Mesendoderm (in vitro differentiated cells): ENCODE measurements around the gene FKBP2.

ENCODE experiments used
- DNase-seq: peaks from one replicate; pipeline ENCODE4 v3.0.0; 2013
- H2AK5ac ChIP-seq: 2 replicates; pipeline ENCODE4 v1.6.1; 2013; ENCODE audit warnings: low read length, inconsistent platforms
- H2BK120ac ChIP-seq: 2 replicates; pipeline ENCODE4 v1.6.1; 2013; ENCODE audit warnings: low read depth, mild to moderate bottlenecking, low read length, moderate library complexity, mixed read lengths
- H2BK15ac ChIP-seq: replicated peaks from 2 replicates; pipeline ENCODE4 v1.6.1; 2013; ENCODE audit warnings: low read depth, mild to moderate bottlenecking, moderate library complexity
- H2BK5ac ChIP-seq: 2 replicates; pipeline ENCODE4 v1.6.1; 2013; ENCODE audit warnings: low read length, inconsistent platforms
- H3K18ac ChIP-seq: 2 replicates; pipeline ENCODE4 v1.6.1; 2013; ENCODE audit warnings: mild to moderate bottlenecking, low read length, mixed read lengths
- H3K23ac ChIP-seq: one replicate; pipeline ENCODE4 v1.6.1; 2013; ENCODE audit warnings: low read length
- H3K27ac ChIP-seq: 2 replicates; pipeline ENCODE4 v1.5.1; 2013; ENCODE audit warnings: low read depth, mild to moderate bottlenecking, inconsistent platforms, low read length, moderate library complexity
- H3K27me3 ChIP-seq: 2 replicates; pipeline ENCODE4 v1.6.1; 2013; ENCODE audit warnings: low read length, control low read depth, mild to moderate bottlenecking, inconsistent platforms; ENCODE audit not compliant: insufficient read depth, poor library complexity
- H3K36me3 ChIP-seq: 2 replicates; pipeline ENCODE4 v1.6.1; 2013; ENCODE audit warnings: low read length, inconsistent platforms; ENCODE audit not compliant: control insufficient read depth, insufficient read depth
- H3K4ac ChIP-seq: one replicate; pipeline ENCODE4 v1.6.1; 2013; ENCODE audit warnings: low read depth, mild to moderate bottlenecking, low read length, moderate library complexity
- H3K4me1 ChIP-seq: 2 replicates; pipeline ENCODE4 v1.6.1; 2013; ENCODE audit warnings: low read depth, low read length, inconsistent platforms; ENCODE audit not compliant: control insufficient read depth
- H3K4me2 ChIP-seq: 2 replicates; pipeline ENCODE4 v1.6.1; 2013; ENCODE audit warnings: low read length
- H3K4me3 ChIP-seq: 2 replicates; pipeline ENCODE4 v1.5.1; 2013; ENCODE audit warnings: mild to moderate bottlenecking, low read length
- H3K56ac ChIP-seq: one replicate; pipeline ENCODE4 v1.6.1; 2013; ENCODE audit warnings: low read length
- H3K79me1 ChIP-seq: 2 replicates; pipeline ENCODE4 v1.6.1; 2013; ENCODE audit warnings: low read length, inconsistent platforms
- H3K79me2 ChIP-seq: 2 replicates; pipeline ENCODE4 v1.6.1; 2013; ENCODE audit warnings: mild to moderate bottlenecking, low read length; ENCODE audit not compliant: control insufficient read depth, insufficient read depth
- H3K9ac ChIP-seq: 2 replicates; pipeline ENCODE4 v1.6.1; 2013; ENCODE audit warnings: low read length, inconsistent platforms
- H4K5ac ChIP-seq: one replicate; pipeline ENCODE4 v1.6.1; 2013; ENCODE audit warnings: low read length
- H4K8ac ChIP-seq: one replicate; pipeline ENCODE4 v1.6.1; 2013; ENCODE audit warnings: low read depth, mild to moderate bottlenecking, control low read depth, low read length, moderate library complexity
- WGBS: extraction: QIAGEN DNeasy Blood & Tissue Kit; methylation state at CpG from one replicate; pipeline ENCODE4 v1.1.7; 2013; ENCODE audit warnings: low lambda C conversion rate, missing lambda C conversion rate; ENCODE audit not compliant: insufficient coverage; ENCODE audit errors: extremely low coverage; 5-methylcytosine and 5-hydroxymethylcytosine counted together

The FKBP2 gene

DNA sequence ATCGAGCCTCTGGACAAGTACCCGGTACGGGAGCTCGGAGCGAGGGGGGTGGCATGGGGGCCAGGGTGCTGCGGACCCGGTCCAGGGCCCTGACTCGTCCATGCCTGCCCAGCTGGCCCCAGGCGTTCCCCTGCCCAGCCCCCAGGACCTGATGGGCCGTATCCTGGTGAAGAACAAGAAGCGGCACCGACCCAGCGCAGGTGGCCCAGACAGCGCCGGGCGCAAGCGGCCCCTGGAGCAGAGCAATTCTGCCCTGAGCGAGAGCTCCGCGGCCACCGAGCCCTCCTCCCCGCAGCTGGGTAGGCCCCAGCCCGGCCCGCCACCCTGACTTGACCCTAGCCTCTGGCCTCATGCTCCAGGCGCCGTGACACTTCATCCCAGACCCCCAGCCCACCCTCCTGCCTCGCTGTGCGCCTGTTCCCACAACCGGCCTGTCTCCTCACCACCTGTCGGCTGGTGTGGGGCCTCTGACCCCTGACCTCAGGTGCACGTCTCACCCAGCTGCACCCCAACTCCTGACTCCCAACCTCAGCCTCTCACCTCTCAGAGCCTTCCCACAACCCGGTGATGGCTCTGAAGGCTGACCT is 18.1 kb downstream of the FKBP2 start:
- H3K36me3 ChIP-seq = peaks cover 17% of the 10 kb centered on the region
- H4K8ac ChIP-seq = no peak overlapping the region
- H3K56ac ChIP-seq = no peak overlapping the region
- no peak overlapping the region for H3K23ac ChIP-seq
- H3K9ac ChIP-seq = no peak overlapping the region
- no peak overlapping the region for H3K4me3 ChIP-seq
- H3K4me2 ChIP-seq = no peak overlapping the region
- no peaks in the 10 kb centered on the region for H3K27me3 ChIP-seq
- H2BK5ac ChIP-seq = no peak overlapping the region
- no peak overlapping the region for H4K5ac ChIP-seq
- no peaks in the 10 kb centered on the region for H3K4me1 ChIP-seq
- no peak overlapping the region for H3K27ac ChIP-seq
- WGBS = no CpG with 5 or more reads among the region's 32 CpGs
- H2BK120ac ChIP-seq = no peak overlapping the region
- no peak overlapping the region for H2AK5ac ChIP-seq
- no peak overlapping the region for H3K18ac ChIP-seq
- no peak overlapping the region for H2BK15ac ChIP-seq
- peaks cover 3% of the 10 kb centered on the region for H3K79me1 ChIP-seq
- DNase-seq = no peak
- H3K79me2 ChIP-seq = no peaks in the 10 kb centered on the region
- H3K4ac ChIP-seq = no peak overlapping the region

DNA sequence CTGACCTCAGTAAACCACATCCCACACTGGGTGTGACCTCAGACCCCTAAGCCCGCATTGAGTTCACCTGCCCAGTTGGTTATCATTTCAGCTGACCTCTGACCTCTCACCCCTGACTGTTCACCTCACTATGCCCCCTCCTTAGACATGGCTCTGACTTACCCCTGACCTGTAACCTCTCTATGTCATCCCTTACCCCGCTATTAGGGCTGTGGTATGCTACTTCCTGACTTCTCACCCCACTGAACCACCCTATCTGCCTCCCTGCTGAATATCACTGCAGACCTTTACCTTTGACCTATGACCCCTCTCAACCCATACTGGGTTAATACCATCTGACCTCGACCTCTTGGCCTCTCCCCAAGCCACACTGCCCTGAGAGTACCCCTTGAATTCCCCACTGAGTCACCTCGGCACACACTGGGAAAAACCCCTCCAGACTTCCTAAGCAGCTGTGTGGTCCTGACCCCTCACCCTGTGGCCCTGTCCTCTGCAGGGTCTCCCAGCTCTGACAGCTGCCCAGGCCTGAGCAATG is 18.7 kb downstream of the FKBP2 start:
- Histone ChIP-seq H2BK120ac (no peak overlapping the region), H4K8ac (no peak overlapping the region), H3K4me3 (no peak overlapping the region), H3K36me3 (peaks cover 20% of the 10 kb centered on the region), H3K23ac (no peak overlapping the region), H2BK5ac (no peak overlapping the region), H3K79me2 (no peaks in the 10 kb centered on the region), H3K9ac (no peak overlapping the region), H3K27me3 (no peaks in the 10 kb centered on the region), H3K56ac (no peak overlapping the region), H3K27ac (no peak overlapping the region), H3K4ac (no peak overlapping the region), H2BK15ac (no peak overlapping the region), H2AK5ac (no peak overlapping the region), H4K5ac (no peak overlapping the region), H3K18ac (no peak overlapping the region), H3K4me2 (no peak overlapping the region), H3K79me1 (no peaks in the 10 kb centered on the region), H3K4me1 (no peaks in the 10 kb centered on the region)
- WGBS = no CpG with 5 or more reads among the region's 4 CpGs
- DNase-seq = no peak

DNA sequence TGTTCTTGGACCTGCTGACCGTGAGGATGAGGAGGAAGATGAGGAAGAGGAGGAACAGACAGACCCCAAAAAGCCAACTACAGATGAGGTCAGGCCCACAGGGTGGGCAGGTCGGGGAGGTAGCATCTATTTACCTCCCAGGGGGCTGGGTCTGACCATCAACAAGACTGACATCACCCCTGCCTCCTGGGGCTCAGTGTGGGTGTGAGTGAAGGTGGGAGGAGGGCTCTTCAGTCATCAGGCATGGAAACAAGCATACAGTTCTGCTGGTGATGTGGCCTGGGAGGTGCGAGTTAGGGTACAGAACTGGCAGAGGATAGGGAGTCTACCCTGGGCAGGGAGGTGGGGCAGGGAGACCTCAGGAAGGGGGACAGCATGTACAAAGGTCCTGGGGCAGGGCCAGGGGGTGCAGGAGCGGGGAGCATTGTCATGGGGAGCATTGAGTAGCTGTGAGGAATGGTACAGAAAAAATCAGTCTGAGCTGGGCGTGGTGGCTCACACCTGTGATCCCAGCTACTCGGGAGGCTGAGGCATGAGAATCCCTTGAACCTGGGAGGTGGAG is 19.3 kb downstream of the FKBP2 start:
- Histone ChIP-seq H3K56ac (no peak overlapping the region), H3K4me2 (no peak overlapping the region), H3K79me2 (no peaks in the 10 kb centered on the region), H2BK5ac (no peak overlapping the region), H3K18ac (no peak overlapping the region), H2BK15ac (no peak overlapping the region), H3K27me3 (no peaks in the 10 kb centered on the region), H3K23ac (no peak overlapping the region), H3K9ac (no peak overlapping the region), H4K8ac (no peak overlapping the region), H3K4me3 (no peak overlapping the region), H3K4ac (no peak overlapping the region), H4K5ac (no peak overlapping the region), H3K4me1 (no peaks in the 10 kb centered on the region), H3K27ac (no peak overlapping the region), H2AK5ac (no peak overlapping the region), H2BK120ac (no peak overlapping the region), H3K36me3 (peaks cover 17% of the 10 kb centered on the region), H3K79me1 (no peaks in the 10 kb centered on the region)
- no peak for DNase-seq
- no CpG with 5 or more reads among the region's 6 CpGs for WGBS

DNA sequence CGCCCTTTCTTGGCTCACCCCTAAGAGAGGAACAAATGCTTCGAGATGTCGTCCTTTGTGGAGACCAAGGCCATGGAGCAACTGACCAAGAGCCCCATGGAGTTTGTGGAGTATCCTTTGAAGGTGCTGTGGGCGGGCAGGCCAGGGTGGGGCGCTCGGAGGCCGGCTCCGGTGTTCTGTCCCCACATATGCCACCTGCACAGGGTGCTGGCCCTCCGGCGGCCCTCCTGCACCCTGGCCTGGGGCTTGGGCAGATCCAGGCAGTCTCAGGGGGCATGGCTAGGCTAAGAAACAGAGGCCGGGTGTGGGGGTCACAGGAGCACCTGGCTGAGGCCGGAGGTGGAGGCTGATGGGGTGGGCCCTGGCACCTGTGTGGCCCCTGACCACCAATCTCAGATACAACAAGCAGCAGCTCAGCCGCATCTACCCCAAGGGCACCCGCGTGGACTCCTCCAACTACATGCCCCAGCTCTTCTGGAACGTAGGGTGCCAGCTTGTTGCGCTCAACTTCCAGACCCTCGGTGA is 20.7 kb downstream of the FKBP2 start:
- Histone ChIP-seq H3K9ac (no peak overlapping the region), H3K4me1 (no peaks in the 10 kb centered on the region), H3K27ac (no peak overlapping the region), H3K23ac (no peak overlapping the region), H3K27me3 (no peaks in the 10 kb centered on the region), H2AK5ac (no peak overlapping the region), H4K8ac (no peak overlapping the region), H3K36me3 (peaks cover 17% of the 10 kb centered on the region), H3K79me1 (no peaks in the 10 kb centered on the region), H3K56ac (no peak overlapping the region), H3K4ac (no peak overlapping the region), H3K4me3 (no peak overlapping the region), H2BK120ac (no peak overlapping the region), H3K18ac (no peak overlapping the region), H3K4me2 (no peak overlapping the region), H4K5ac (no peak overlapping the region), H2BK5ac (no peak overlapping the region), H2BK15ac (no peak overlapping the region), H3K79me2 (no peaks in the 10 kb centered on the region)
- DNase-seq = no peak
- WGBS = no CpG with 5 or more reads among the region's 18 CpGs

DNA sequence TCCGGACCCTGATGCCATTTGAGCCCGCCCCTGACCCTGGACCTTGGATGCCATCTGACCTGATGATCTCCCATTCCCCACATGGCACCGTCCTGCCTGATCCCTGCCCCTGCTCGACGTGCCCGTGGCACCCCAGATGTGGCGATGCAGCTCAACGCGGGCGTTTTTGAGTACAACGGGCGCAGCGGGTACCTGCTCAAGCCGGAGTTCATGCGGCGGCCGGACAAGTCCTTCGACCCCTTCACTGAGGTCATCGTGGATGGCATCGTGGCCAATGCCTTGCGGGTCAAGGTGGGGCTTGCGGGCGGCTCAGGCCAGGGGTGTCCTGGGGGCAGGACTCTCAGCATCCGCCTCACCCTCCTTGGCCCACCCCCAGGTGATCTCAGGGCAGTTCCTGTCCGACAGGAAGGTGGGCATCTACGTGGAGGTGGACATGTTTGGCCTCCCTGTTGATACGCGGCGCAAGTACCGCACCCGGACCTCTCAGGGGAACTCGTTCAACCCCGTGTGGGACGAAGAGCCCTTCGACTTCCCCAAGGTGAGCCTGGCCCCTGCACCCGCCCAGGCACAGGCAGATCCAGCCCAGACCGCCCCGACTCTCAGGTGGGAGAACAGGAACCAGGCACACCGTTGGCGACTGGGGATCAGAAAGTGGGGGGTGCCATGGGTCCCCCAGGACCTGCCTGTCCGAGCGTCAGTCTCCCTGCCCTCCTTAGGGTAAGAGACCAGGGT is 21.5 kb downstream of the FKBP2 start:
- Histone ChIP-seq H3K27me3 (no peaks in the 10 kb centered on the region), H3K27ac (no peak overlapping the region), H2AK5ac (no peak overlapping the region), H3K79me1 (no peaks in the 10 kb centered on the region), H3K4me1 (no peaks in the 10 kb centered on the region), H3K9ac (no peak overlapping the region), H3K4ac (no peak overlapping the region), H4K5ac (no peak overlapping the region), H3K4me2 (no peak overlapping the region), H3K18ac (no peak overlapping the region), H4K8ac (no peak overlapping the region), H2BK15ac (no peak overlapping the region), H2BK5ac (no peak overlapping the region), H3K56ac (no peak overlapping the region), H3K4me3 (no peak overlapping the region), H3K36me3 (peaks cover 17% of the 10 kb centered on the region), H3K79me2 (no peaks in the 10 kb centered on the region), H2BK120ac (no peak overlapping the region), H3K23ac (no peak overlapping the region)
- WGBS = no CpG with 5 or more reads among the region's 42 CpGs
- no peak for DNase-seq
